CD4-positive, alpha-beta T cell treated with Interleukin-17A for 1 hour (primary cell): ENCODE data around the gene TMEM135.

ENCODE experiments used
- DNase-seq: peaks from one replicate; pipeline ENCODE4 v3.0.0-alpha.2; 2020

TMEM135 gene

DNA sequence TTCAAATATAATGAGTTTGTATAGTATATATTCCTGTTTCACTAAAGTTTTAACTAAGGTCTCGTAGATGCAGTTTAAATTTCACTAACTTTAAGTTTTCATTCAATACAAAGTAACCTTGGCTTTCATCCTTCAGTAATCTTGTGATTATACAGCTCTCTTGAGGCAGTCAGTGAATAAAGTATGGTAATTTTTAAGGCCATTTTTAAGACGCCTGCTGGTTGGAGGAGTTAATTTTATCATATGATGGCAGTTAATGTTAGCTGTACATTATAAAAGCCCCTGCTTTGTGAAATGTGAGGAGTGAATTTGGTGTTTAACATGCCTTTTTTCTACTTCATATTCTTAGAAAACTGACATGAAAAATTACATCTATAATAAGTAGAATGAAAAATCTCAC, 163.6 kb downstream of the TMEM135 start:
- no peak for DNase-seq

DNA sequence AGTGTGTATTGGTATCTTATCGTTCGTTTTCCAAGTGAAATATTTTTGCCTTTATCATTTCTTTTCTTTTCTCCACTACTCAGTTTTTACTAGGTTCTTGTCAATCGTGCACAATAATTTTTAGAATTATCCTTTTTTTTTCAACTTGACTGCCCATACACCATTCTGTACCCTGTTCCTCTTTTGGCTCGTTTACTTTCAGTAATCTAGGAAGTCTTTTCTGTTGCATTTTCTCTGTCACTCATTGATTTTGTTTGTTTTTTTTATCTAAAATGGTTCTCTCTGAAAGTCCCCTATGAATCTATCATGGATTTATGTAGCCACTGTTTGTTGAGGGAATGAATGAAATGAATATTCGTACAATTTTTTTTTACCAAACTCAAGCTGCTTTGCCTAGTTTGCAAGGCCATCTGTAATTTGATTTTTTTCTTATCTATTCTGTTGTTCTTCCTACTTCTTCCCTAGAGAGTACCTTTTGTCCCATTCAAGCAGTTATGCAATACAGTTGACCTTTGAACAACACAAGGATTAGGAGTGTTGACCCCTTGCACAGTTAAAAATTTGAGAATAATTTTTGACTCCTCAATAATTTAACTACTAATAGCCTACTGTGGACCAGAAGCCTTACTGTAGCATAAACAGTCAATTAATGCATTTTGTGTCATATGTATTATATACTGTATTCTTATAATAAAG, 166.3 kb downstream of the TMEM135 start:
- no peak for DNase-seq

DNA sequence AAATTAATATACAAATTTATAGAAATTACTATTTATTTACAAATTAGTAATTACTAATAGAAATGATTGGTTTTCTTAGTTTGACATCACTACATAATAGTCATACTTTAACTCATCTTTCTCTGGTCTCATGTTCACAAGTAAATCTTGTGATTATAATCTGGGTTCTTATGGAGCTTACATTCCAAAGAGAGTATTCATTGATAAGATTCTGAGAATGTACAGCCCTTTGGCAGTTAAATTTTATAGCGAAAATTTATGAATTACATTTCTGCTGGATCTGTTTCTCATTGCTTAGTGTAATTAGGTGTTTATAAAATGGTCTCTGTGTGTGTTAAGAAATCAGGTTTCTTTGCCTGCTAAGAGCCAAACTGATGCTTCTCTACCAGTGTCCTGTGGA, 175.2 kb downstream of the TMEM135 start:
- DNase-seq = no peak

DNA sequence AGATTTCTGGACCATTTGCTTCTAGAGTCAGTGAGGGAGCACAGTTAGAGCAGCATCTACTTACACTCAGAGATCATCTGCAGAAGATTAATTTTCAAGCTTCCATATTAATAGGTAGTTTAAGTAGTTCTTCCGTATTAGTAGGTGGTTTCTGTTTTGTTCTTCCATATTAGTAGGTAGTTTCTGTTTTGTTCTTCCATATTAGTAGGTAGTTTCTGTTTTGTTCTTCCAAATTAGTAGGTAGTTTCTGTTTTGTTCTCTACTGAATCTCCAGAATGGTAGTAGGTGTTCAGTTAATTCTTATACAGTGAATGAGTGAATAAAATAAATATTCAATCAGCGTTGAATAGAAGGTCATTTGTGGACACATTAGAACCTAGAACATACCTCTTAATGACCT, 175.7 kb downstream of the TMEM135 start:
- peak; percentile 2 for DNase-seq

DNA sequence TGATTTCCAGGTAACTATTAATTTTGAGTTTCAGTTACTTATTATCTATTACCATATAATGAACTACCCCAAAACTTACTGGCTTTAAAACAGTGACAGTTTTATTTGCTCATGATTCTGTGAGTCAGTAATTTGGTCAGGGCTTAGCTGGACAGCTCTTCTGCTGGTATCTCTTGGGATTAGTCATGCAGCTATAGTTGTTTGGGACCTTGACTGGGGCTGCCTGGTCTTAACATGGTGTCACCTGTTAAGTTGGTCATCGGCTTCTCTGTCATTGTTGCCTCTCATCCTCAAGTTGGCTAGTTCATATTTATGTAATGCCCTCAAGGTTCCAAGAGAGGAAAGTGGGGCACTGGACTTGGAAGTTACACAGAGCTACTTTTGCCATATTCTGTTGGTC, 177.5 kb downstream of the TMEM135 start:
- DNase-seq = no peak

DNA sequence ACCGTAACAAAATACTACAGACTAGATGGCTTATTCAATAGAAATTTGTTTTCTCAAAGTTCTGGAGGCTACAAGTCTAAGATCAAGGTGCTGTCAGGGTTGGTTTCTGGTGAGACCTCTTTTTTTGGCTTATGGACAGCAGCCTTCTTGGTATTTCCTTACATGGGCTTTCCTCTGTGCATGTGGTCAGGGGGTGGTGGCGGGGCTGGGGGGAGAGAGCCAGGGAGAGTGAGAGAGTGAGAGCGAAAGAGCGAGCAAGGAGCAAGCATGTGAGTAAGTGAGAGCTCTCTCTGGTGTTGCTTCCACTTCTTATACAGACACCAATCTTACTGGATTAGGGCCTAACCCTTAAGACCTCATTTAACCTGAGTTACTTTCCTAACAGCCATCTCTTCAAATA, 181.5 kb downstream of the TMEM135 start:
- peak; percentile 7 for DNase-seq

DNA sequence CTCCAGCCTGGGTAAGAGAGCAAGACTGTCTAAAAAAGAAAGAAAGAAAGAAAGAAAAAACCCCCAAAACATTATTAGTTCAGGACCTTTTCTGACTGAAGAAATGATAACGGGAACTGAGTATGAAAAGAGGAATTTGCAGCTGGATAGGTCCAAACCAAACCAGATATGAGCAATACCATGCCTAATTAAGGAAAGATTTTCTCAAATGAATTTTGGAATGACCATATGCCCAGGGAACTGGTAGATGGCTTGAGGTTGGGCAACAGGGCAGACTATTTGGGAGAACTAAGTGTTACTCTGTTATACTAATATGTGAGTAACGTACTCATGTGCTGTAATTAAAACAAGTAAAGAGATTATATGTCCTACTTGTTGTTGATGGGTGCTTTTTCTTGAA, 186.1 kb downstream of the TMEM135 start:
- DNase-seq = no peak

DNA sequence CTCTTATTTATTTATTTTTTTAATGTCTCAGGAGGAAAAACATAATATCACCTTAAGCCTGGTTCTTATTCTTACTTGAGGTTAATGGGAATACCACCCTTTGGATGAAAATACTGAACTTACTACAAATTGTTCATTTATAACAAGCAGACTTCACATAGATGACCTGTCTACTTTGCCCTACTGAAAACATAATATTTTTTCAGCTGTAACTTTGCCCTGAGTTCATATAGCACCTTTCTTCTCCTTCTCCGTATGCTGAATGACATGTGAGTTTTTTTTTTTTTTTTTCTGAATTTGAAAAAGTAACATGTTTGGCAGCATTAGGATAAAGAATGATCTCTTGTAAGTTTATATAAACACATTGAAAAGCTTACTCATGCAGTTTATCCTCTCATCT, 186.8 kb downstream of the TMEM135 start:
- no peak for DNase-seq

DNA sequence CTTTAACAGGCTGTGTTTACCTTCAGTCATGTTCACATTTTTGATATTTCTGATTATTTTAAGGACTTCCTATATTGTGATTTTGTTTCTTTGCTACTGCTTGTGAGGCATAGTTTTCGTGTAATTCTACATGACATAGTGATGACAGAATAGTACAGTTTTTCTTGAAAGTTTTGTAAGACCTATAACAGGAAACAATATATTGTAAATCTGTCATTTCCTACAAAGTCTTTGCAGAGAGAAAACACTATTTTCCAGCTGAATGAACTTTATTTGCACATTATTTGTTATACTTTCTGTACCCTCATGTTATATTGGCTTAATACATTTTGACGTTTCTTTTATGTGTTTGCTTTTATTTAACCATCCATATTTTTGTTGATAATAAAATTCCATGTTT, 191.1 kb downstream of the TMEM135 start:
- no peak for DNase-seq

DNA sequence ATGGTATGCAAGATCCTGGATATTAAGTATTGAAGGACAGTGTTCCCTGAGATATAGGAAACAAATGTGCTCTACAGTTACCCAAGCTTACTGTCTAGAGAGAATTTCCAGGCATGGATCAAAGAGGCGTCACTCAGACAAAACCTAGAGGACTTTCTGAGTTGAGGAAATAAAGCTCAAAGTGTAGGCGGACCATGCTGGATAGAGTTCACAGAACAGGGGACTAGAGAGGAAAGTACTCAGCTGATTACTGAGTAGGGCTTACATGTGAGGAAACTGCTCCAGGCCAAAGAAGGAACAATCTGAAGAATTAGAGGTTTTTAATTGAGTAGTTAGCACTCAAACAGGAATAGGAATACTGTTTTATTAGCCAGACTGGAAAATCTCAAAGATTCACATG, 193.3 kb downstream of the TMEM135 start:
- DNase-seq = no peak

DNA sequence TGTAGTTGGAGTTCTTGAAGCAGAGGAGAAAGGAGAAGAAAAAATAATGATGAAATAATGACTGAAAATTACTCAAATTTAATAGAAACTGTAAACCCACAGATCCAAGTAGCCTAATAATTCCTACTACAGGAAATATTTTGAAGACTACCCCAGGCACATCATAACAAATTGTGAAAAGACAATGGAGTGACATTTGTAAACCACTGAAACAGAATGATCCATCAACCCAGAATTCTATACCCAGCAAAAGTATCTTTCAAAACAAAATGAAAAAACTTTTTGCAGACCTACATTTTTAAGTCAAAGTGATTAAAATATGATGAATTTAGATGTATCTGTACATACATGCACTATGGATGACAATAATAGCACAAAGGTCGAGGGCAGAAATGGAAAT, 194.6 kb downstream of the TMEM135 start:
- no peak for DNase-seq

DNA sequence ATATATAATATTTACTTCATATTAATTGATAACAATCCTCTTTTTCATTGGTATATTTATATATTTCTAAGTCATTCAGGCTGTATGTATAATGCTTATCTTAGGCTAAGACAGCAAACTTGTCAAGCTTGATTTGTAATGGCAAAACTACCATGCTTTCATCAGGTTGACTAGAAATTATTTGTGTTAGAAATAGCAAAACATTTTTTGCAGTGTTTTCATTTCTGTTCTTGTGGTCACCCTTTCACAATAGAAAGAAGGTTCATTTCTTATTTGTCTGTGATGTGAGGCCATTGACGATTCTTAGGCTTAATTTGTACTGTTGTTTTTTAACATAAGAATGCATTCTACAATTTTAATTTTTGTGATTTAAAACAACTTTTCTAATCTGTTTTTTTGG, 197.6 kb downstream of the TMEM135 start:
- DNase-seq = no peak

DNA sequence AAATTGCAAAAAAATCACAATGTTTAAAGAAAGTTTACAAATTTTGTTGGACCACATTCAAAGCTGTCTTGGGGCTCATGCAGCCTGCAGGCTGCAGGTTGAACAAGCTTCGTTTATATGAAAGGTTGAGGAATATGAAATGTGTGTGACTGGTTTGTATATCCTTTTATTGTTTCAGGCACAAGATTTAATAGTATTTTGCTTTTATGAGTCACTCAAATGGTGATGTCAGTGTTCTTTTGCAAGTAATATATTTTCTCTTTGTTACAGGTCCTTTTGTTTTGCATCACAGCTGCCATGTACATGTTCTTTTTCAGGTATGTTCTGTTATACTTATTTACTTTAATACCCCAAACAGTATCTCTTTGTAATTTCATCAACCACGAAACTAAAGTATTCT, 198.6 kb downstream of the TMEM135 start:
- DNase-seq = no peak

DNA sequence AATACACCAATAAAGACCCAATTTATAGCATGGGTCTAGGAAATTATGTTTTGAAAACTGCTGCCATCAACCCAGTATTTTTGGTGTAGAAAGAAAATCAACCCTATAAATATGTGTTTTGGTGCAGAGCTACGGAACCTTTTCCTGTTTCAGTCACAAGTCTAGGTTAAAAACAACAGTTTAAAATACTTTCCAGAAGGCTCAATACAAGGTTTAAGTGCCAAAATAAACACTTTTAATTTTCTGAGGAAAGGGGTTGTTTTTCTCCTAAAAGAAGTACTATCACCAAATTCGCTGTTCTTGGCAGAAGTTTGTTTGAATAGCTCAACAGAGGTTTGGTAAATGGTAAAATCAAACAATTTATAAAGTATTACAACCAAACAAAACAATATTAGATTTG, 201.3 kb downstream of the TMEM135 start:
- DNase-seq = no peak

DNA sequence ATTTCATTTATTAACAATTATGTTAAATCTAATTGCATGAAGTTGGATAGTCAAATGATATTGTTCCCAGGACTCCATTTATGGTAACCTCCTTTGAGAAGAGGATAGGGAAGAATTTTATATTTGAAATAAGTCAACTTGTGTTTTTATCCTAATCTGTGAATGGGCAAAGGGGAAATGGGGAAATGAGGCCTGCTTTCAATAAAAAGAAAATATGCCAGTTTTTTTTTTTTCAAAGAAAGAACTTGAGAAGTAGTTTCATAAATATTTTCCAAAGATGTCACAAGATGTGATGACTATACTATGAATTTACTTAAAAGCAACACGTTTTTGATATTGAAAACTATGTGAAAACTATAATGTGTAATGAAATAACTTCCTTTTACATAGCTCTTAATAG, 201.8 kb downstream of the TMEM135 start:
- DNase-seq = no peak

DNA sequence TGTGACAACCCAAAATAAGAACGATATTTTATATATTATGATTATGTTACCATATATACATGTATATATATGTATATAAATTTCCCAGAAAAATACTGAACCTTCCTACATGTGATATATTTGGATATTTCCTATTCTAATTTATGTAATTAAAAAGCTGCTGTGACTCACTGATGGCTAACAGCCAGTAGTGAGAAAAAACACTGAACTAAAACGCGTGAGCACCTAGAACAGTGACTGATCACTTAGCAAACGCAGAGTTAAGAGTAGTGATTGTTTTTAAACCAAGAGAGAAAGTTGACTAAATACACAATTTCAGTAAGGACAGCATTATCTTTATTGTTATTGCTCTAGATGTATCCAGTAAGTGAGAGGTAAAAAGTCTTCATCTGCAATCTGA, 213.8 kb downstream of the TMEM135 start:
- DNase-seq = no peak

DNA sequence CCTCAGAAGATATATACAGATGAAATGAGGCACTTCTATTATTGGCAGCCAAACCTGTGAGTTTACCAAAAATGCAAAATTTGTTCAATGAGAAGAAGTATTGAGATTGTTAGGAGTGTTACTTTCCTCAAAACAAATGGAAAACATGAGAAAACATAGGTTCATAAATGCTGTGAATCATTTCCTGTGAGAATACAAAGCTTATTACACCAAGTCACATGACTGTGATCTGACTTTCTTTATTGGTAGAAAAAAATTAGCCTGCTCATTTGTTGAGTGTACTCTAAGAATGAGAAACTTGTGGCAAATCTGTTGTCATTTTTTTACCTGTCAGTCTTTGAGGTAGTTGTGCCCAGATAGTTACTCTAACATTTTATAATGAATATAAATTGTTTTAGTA, 215.1 kb downstream of the TMEM135 start:
- DNase-seq = peak; percentile 3

DNA sequence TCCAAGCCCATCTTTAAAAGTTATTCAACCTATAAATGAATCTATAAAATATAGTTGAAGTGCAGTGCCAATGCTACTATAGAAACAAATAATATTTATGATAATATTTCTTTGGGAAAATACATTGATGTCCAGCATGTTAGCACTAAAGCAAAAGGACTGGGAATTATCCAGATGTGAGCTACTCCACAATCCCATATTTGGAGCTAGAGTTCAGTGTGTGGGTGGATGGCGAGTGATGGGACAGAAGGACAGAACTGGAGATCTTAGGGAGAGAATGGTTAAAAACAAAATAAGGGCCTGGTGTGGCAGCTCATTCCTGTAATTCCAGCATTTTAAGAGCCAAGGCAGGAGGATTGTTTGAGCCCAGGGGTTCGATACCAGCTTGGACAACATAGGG, 216.8 kb downstream of the TMEM135 start:
- no peak for DNase-seq

DNA sequence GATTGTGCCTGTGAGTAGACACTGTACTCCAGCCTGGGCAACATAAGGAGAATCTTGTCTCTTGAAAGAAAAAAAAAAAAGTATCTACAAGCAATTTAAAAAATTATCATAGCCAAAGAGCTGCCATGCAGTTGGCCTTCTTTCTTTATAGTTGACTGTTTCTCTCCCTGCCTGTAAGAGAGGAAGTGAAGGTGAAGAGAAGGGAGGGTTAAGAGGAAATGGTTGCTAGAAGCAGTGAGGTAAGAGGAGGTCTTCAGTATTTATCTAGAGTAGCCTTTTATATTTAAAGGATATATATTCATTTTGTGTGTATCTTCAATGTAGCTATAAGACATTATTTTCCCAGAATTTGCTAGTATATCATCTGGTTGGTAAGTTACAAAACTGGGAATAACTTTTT, 217.9 kb downstream of the TMEM135 start:
- DNase-seq = no peak

DNA sequence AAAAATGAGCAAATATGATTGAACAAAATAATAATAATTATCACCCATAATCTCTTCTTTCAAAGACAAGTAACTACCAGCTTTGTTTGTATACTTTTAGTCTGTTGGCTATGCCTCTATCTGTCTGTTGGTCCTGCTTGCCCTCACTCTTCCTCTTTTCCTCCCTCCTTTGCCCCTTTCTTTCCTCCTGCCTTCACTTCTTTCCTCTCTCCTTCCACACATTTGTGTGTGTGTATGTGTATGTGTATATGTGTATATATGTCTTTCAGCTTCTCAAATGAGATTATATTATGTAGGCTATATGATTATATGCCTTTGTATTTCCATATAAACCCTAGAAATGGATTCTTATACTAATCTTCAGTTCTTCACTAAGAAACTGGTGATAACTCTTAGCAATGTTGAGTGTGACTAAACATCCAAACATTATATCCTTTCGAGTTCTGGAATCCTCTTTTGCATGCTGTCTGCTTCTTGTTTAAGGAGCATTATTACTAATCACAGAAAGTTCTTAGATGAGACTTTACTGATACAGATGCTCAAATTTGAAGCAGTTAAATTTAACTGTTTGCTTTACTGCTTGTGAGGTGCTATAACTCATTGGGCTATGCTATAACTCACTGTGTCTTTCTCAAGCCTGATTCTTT, 219.1 kb downstream of the TMEM135 start:
- DNase-seq = no peak

DNA sequence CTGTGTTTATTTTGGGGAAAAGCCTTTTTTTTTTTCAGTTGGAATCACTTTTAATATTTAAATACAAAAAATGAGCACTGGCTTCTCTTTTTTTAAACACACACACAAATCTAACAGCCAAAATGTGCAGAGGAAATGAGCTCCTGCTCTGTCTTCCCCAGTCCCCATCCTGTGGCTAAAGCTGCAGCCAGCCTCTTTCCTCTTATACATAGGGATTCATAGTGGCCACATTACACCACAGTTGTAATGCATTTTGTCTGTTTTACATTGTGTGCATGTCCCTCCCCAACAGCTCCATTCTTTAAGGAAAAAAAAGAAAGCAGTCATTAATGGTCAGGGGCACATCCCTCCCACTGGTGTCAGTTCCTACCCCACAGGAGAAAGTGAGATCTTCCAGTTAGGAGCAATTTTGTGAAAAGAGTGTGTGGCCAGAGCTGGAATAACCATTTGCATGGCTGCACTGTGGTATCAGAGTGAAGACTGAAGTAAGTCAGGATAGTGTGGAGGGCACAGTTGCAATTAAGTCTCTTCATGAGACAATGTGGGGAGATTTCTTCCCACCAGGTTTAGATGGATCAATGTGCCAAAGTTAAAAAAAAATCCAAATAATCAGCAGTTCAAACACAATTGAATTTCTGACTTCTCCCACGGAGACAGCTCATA, 220.6 kb downstream of the TMEM135 start:
- DNase-seq = no peak

DNA sequence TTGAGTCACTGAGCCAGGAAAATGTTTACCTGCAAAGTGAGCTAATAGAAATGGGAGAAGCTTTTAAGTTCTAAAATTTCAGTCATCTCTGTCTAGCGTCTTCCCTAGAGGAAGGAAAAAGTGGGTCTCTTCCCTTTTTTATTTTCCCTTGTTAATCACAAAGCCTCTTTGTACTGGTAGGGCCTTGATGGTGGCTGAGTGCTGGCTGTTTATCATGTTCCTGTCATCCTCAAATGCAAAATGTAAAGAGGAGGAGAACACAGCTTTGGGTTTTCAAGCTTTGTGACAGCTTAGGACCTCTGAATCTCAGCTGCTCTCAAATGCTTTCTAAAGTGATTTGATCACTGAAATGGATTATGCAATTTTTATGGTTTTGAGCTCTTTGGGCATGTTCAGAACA, 222.0 kb downstream of the TMEM135 start:
- no peak for DNase-seq

DNA sequence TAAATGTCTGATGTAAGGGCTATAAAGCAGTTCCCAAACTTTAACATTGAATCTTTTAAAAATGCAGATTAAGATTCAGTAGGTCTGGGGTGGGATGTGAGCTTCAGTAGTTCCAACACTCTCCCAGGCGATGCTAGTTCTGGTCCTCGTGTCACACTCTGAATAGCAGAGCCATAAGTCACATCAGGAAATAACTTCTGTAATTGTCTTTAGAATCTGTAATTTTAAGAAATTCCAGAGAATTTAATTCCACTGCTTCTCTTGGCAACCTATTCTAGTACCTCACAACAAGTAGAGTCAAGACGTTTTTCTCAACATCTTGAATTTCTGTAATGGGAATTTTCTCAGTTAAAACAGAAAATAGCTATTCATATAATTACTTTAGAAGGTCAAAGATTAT, 223.1 kb downstream of the TMEM135 start:
- no peak for DNase-seq

DNA sequence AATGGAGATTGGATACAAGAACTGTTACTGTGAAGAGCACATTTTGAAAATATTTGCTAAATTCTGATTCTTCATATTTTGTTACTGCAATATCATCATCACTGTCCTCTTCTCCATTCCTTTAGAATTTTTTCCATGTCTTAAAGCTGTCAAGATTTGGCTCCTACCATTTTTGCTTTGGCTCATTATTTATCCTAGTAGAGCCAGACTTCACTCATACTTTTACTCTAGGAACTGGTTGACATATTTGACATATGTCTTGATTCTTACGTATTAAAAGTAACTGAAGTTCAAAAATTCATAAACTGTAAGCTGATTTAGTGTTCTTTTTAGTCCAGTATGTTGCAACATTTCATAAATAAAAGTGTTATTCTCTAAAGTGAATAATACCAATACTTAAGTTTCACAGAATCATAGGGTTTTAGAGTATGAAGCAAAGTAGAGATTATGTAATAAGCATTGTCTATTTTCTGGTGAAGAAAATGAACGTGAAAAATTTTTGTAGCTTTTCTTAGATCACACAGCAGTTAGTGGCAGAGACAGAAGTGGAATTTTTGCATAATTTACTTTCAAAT, 225.6 kb downstream of the TMEM135 start:
- no peak for DNase-seq
